Mucosa of rectum (tissue), 2 donors: ENCODE data around the gene LCN1.
"Not testable (repeated sequence)": the region's sequence is repeated elsewhere in the genome, so short reads cannot be mapped to it uniquely, and the experiment has no call there.

Experiments used
- H3K27ac ChIP-seq, 2 donors: one replicate each; pipeline ENCODE4 v1.7.0; 2013; ENCODE audit warnings: inconsistent platforms in 2 of 2, low read depth in 2 of 2, low read length in 2 of 2
- H3K27me3 ChIP-seq, 2 donors: one replicate each; pipeline ENCODE4 v1.7.0; 2013; ENCODE audit warnings: low read length in 2 of 2; ENCODE audit not compliant: control insufficient read depth in 2 of 2, insufficient read depth in 2 of 2
- H3K36me3 ChIP-seq, 2 donors: one replicate each; pipeline ENCODE4 v1.7.0; 2013; ENCODE audit warnings: low read length in 2 of 2; ENCODE audit not compliant: control insufficient read depth in 2 of 2, insufficient read depth in 2 of 2
- H3K4me1 ChIP-seq, 2 donors: one replicate each; pipeline ENCODE4 v1.7.0; 2013; ENCODE audit warnings: low read length in 2 of 2, mild to moderate bottlenecking in 1 of 2; ENCODE audit not compliant: control insufficient read depth in 2 of 2, insufficient read depth in 2 of 2
- H3K4me3 ChIP-seq, 2 donors: one replicate each; pipeline ENCODE4 v1.7.0; 2013; ENCODE audit warnings: low read length in 2 of 2
- H3K9ac ChIP-seq, 2 donors: one replicate each; pipeline ENCODE4 v1.7.0; 2013; ENCODE audit warnings: low read length in 2 of 2, low read depth in 1 of 2, mild to moderate bottlenecking in 1 of 2
- H3K9me3 ChIP-seq, 2 donors: one replicate each; pipeline ENCODE4 v1.7.0; 2013; ENCODE audit warnings: low read length in 2 of 2; ENCODE audit not compliant: control insufficient read depth in 2 of 2
- donor health status: healthy.
- donor health status: Normal muscosa, but diverticular disease.

Gene LCN1

DNA sequence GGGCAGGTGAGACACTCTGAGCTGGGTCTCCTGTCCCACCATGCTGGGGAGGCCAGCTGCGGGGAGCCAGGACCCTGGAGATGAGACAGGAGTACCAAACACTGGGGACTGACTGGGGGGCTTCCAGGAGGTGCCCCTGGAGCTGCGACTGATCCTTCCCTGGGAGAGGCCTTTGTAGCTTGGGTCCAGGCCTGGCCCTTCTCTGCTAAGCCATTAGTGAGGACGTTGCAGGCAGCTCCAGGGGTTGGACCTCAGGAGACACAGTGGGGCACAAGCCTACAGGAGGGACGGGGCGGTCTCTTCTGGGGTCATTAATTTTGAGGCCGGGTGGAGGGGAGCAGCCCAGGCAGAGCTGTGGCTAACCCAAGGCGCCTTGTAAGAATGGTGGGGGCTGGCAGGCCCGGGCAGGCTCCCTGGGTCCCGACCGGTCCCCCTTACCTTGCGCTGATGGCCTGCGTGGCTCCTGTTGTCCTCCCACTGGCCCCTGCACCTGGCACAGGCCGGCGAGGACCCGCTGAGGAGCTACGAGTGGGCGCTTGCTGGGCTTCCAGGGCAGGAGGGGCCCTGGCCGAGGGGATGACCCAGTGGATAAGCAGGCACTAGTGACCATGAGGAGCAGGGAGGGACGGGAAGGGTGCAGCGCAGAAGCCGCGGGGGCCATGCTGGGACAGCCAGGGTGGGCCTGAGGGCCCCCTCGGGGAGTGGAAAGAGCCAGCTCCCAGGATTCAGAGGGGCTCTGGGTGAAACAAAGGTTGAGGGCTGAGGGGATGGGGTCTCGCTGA, 15.6 kb upstream of the LCN1 start:
- Histone ChIP-seq H3K4me1 (peaks cover 10% of the 10 kb centered on the region in 2 donors), H3K9ac (no peak overlapping the region), H3K27ac (no peak overlapping the region), H3K27me3 (no peaks in the 10 kb centered on the region), H3K9me3 (peaks cover 0 to 2% of the 10 kb centered on the region in 2 donors), H3K4me3 (no peak overlapping the region), H3K36me3 (peaks cover 14 to 17% of the 10 kb centered on the region in 2 donors)

DNA sequence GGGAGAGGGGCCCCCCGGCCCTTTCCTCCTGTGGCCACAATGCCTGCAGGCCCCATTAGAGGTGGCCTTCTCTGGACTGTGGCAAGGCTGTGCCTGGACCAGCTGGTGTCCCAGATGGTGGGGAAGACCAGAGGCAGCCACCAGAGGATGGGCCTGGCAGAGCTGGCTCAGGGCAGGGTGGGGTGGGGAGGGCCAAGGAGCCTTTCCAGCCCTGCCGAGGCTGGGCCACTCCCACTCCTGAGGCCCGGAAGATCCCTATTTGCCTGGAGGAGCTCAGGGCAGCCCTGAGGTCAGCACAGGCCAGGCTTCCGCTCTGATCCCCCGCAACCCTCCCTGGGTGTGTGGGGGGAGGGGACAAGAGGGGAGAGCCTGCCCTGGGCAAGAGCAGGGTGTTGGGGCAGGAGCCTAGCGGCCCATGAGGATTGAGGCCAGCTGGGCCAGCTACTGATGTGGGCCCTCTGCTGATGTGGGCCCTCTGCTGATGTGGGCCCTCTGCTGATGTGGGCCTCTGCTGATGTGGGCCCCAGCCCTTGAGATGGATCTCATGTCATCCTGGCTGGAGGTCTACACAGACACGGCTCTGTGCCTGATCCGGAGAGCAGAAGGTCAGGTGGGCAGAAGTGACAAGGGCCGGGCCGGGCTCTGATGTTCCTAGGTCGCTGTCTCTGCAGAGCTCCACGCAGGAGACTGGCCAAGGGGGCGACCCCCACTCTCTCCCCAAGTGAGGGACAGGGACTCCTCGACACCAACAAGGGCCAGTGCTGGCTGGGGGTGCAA, 14.7 kb upstream of the LCN1 start:
- Histone ChIP-seq H3K9me3 (peaks cover 0 to 2% of the 10 kb centered on the region in 2 donors), H3K4me1 (peaks cover 4 to 6% of the 10 kb centered on the region in 2 donors), H3K4me3 (no peak overlapping the region), H3K9ac (no peak overlapping the region), H3K27me3 (no peaks in the 10 kb centered on the region), H3K36me3 (peaks cover 14 to 17% of the 10 kb centered on the region in 2 donors), H3K27ac (no peak overlapping the region)

DNA sequence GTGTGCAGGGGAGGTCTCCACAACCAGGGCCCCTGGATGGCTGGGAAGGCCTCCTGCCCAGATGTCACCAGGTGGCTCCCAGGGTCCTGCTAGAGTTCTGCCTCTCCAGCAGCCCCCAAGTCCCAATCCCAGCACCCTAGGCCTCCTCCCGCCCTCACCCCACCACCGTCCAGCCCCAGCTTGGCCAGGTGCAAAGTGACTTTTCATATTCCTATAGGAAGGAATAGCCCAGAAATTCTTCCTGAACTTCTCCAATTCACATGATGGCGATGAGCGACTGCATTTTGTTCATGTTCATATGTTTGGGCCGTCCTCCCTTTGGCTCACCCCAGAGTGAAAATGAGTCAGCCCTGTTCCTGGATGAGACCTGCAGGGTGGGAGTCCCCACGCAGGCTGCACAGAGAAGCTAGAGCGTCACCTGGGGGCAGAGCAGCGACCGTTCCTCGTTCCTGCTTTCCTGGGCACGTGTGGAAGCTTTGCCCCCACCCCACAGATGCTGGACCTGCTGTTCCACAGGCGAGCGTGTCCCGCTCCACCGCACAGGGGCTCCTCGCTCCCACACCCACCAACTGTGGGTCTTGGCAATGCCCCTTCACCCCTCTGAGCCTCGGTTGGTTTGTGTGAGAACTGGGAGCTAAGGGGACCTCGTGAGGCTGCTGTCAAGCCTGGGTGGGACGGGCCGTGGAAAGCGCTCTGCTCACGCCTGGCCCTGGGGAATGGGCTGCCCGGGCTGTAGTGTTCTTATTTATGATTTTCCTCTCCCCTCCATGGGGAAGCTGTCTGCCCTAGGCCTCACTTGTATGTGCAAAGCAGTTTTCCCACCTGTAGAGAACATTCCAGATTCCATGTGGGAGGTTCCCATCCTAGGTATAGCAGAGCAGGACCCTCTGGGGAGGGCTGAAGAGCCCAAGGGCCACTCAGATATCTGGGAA, 13.9 kb upstream of the LCN1 start:
- H3K27ac ChIP-seq: no peak overlapping the region
- peaks cover 0 to 2% of the 10 kb centered on the region in 2 donors for H3K9me3 ChIP-seq
- peaks cover 14 to 17% of the 10 kb centered on the region in 2 donors for H3K36me3 ChIP-seq
- no peak overlapping the region for H3K4me3 ChIP-seq
- no peaks in the 10 kb centered on the region for H3K27me3 ChIP-seq
- H3K4me1 ChIP-seq: no peaks in the 10 kb centered on the region
- H3K9ac ChIP-seq: no peak overlapping the region

DNA sequence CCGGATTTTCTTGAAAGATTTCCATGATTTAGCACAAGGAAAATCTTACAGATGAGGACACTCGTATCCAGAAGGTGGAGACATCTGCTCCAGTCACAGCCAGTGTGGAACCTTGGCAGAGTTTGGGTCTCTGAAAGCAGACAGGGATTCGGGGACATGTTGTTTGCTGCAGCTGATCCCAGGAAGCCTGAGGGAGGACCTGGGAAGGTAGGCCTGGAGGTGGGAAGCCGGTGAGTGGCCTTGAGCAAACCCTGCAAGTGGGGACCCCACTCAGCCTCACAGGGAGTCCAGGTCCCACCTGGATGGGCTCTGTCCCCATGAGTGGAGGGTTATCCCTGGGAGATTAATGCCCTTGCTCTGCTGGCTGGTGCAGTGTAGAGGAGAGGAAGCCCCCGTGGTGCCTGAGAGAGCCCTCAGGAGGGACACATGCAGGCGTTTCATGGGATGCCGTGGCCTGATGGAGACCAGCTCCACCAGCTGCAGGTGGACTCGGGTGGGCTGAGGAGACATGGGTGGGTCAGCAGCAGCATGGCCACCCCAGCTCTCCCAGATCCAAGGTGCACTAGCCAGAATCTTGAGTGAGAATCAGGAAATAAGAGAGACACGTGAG, 12.9 kb upstream of the LCN1 start:
- H3K9me3 ChIP-seq: peaks cover 0 to 2% of the 10 kb centered on the region in 2 donors
- H3K27ac ChIP-seq: no peak overlapping the region
- peaks cover 10 to 12% of the 10 kb centered on the region in 2 donors for H3K36me3 ChIP-seq
- H3K4me3 ChIP-seq: no peak overlapping the region
- H3K4me1 ChIP-seq: no peaks in the 10 kb centered on the region
- H3K9ac ChIP-seq: no peak overlapping the region
- H3K27me3 ChIP-seq: no peaks in the 10 kb centered on the region

DNA sequence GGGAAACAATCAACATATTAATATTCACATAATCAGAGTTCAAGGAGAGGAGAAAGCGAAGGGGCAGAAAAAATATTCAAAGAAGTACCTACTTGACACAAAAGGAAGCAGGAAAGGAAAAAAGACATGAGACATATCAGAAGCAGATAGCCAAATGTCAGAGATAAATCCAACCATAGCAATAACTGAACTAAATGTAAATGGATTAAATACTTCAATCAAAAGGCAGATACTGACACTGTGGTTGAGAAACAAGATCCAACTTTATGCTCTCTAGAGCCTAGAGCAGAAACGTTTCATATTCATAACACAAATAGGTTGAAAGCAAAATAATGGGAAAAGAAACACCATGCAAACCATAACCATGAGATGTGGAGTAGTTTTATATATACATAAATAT, 11.8 kb upstream of the LCN1 start:
- Histone ChIP-seq H3K4me1 (no peaks in the 10 kb centered on the region), H3K9ac (no peak overlapping the region), H3K36me3 (peaks cover 0 to under 1% of the 10 kb centered on the region in 2 donors), H3K4me3 (no peak overlapping the region), H3K27ac (no peak overlapping the region), H3K27me3 (no peaks in the 10 kb centered on the region), H3K9me3 (peaks cover 0 to 2% of the 10 kb centered on the region in 2 donors)

DNA sequence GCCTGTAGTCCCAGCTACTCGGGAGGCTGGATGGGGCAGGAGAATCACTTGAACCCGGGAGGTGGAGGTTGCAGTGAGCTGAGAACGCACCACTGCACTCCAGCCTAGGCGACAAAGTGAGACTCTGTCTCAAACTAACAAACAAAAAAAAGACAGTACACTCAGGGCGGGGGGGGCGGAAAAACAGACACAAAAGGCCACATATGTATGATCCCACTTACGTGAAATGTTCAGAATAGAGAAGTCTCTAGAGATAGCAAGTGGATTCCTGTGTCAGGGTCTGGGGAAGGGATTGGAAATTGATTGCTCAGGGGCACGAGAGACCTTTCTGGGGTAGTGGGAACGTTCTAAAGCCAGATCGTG, 9.0 kb upstream of the LCN1 start:
- no peaks in the 10 kb centered on the region for H3K4me1 ChIP-seq
- peaks cover 0 to 2% of the 10 kb centered on the region in 2 donors for H3K9me3 ChIP-seq
- H3K36me3 ChIP-seq: no peaks in the 10 kb centered on the region
- H3K27me3 ChIP-seq: no peaks in the 10 kb centered on the region
- H3K27ac ChIP-seq: no peak overlapping the region
- no peak overlapping the region for H3K4me3 ChIP-seq
- no peak overlapping the region for H3K9ac ChIP-seq

DNA sequence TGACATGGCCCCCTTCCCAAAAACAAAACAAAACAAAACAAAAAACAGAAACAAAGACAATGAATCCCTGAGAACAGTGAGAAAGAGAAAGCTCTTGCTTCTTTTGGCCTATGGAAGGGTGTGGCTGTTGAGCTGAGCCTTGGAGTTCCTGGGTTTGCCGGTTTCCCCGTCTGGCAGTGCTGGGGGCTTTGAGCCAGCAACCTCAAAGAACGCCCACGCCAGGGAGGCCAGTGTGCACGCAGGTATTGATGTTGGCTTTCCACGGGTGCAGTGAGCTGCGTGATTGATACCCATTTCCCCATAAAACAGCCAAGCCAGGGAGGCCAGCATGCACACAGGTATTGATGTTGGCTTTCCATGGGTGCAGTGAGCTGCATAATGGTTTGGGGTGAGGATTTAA, 8.3 kb upstream of the LCN1 start:
- Histone ChIP-seq H3K4me3 (no peak overlapping the region), H3K27me3 (no peaks in the 10 kb centered on the region), H3K36me3 (no peaks in the 10 kb centered on the region), H3K9ac (no peak overlapping the region), H3K9me3 (peaks cover 0 to 2% of the 10 kb centered on the region in 2 donors), H3K4me1 (no peaks in the 10 kb centered on the region), H3K27ac (no peak overlapping the region)

DNA sequence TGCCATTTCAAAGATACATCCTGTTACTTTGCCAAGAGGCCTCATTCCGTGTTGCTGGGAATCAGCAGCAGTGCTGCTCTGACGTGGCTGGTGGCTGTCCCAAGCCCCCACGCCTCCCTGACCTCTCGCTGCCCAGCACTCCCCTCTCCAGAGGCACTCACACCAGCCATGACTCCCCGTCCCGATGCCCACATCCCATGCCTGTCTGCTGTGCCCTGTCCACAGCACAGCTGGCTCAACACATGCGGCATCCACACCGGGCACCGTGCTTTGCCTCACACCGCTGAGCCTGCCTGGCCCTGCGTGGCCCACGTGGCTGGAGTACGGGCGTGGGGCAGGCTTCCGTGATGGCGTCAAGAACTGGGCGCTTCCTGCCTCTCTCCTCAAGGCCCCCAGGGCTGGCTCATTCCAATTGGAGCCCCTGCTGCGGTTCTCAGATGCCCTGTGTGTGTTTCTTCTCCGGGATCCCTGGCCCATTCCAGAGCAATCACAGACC, 7.8 kb upstream of the LCN1 start:
- Histone ChIP-seq H3K4me1 (no peaks in the 10 kb centered on the region), H3K27me3 (no peaks in the 10 kb centered on the region), H3K36me3 (no peaks in the 10 kb centered on the region), H3K4me3 (no peak overlapping the region), H3K9ac (no peak overlapping the region), H3K27ac (no peak overlapping the region), H3K9me3 (peaks cover 0 to 2% of the 10 kb centered on the region in 2 donors)

DNA sequence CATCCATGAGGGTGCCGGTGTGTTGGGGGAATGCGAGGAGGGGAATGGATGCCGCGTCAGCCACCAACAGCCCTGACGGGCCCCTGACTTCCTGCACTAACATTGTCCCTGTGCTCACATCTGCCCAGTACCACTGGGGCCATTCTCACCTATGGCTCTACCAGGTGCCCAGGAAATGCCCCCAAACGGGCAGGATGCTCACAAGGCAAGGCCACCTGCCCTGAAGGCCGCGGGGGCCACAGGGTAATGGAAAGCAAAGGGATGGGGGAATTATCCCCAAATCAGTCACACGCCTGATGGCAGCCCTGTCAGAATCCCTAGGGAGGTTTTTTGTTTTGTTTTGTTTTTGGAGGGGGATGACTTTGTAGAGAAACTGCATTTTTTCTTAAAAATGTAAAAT, 7.3 kb upstream of the LCN1 start:
- H3K36me3 ChIP-seq, H3K4me3 ChIP-seq, H3K4me1 ChIP-seq, H3K9ac ChIP-seq, H3K27me3 ChIP-seq, H3K9me3 ChIP-seq, H3K27ac ChIP-seq: not testable (repeated sequence)
